Limb (tissue), 2 donors: ENCODE measurements around the gene PI4K2A.
A peak's percentile ranks its signal among the peaks of the same experiment; 100 is the strongest.

Experiments used
- DNase-seq, 2 donors: peaks; one replicate each; pipeline ENCODE4 v3.0.0-alpha.2; 2016; ENCODE audit errors: extremely low spot score in 2 of 2

The PI4K2A gene

DNA sequence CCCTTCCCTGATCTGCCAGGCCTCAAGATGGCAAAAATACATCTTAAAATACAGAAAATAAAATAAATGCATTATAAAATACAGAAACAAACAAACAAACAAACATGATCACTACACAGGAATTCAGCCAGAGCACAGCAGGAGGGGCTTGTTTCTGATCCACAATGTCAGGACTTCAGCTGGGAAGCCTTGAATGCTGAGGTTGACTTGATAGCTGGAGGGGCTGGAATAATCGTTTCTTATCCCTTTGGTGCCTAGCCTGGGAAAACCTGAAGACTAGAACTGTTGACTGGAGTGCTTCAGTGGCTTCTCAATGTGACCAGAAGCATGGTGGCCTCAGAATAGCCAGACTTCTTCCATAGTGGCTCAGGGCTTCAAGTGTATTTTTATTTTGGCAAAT lies 63.9 kb downstream of the PI4K2A start:
- no peak for DNase-seq

DNA sequence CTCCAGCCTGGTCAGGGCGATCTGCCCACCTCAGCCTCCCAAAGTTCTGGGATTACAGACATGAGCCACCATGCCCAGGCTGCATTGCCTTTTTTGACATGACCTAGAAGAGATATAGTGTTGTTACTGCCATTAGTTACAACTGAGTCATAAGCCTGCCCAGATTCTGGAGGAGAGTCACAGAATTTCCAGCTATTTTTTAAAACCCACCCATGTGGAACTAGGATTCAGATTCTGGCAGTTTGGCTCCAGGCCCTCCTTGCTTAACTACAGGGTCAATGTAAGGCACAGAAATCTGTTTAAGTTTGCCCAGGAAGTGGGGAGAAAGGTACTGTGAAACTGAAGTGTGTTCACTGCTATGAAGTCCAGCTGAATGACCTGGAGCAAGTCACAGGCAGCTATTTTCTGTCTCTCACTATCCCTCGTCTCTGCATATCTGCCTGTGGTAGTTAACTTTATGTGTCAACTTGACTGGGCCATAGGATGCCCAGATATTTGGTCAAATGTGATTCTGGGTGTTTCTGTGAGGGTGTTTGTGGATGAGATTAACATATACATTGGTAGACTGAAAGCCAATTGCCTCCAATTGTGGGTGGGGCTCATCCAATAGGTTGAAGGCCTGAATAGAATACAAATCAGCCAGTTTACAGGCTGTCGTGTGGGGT lies 64.7 kb downstream of the PI4K2A start:
- DNase-seq: no peak

DNA sequence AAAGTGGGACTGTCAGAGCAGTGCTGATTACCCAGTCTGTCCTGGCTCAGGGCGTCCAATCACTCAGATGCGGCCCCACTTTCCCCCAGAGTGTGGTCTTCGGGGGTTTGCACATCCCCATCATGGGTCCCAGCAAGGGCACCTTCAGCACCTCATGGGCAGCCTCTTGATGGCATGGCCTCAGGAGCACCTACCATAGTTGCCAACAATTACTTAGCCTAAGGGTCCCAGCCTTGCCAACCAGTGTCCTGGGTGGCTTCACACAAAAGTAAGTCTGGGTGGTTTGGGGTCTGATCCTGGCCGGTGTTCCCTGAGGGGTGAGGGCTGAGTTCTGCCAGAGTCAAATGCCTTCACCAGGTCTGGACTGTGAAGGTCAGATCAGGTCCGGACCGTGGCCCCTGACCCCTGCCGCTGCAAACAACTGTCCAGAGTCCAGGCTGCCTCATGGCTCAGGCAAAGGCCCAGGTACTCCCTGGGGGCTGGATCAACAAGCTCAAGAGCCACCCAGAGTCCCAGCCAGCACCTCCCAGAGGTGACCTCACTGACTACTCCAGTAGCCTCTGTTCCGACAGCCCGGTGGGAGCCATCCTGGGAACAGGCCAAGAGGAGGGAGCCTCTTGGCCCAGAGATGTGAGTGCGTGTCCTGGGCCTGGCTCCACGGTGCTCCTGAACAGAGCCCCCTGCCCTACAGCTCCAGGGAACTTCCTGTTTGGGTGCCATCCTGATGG lies 66.8 kb downstream of the PI4K2A start:
- DNase-seq: no peak

- no peak for DNase-seq
Observed at GRCh38 chr10:97708167-97708566, 67.7 kb downstream of the PI4K2A start.

DNA sequence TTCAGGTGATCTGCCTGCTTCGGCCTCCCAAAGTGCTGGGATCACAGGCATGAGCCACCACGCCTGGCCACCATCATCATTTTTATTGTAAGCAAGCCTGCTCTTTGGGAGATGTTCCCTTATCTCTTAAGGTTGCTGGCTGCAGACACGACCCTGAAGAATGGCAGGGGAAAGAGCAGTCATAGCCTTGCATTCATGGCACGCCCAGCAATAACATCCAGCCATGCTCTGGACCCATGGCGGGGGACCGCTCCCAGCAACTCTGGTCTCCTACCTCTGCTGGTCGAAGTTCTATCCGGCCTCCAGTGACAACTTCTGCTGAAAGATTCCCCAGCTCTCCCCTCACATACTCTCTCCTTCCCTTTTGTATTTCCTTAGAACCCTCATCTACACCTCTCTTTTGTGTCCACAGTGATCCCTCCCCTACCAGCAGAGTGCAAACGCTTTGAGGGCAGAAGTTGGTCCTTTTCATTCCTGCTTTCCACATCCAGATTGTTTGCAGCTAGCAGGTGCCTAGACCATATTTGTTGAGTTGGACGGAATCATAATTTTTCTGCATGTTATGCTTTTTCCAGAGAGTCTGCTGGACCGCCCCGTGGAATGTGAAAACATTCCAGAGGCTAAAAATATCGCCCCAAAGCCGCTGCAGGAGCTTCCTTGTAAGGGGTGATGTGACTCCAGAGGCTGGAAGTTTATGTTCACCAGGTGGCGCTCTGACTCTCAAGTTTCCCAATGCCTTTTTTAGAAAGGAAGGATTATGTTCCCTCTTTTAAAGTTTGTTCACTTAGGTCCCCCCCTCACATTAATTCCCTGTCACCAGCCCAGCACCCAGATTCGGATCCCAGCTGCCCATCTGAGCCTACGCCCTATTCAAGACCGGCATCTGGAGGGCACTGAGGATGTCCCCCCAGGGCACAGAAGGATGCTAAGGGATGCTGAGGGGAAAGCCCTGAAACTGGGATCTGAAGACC lies 68.8 kb downstream of the PI4K2A start:
- DNase-seq: peak; percentile 76 to 91

- no peak for DNase-seq
Observed at GRCh38 chr10:97711640-97712572, 71.4 kb downstream of the PI4K2A start.

DNA sequence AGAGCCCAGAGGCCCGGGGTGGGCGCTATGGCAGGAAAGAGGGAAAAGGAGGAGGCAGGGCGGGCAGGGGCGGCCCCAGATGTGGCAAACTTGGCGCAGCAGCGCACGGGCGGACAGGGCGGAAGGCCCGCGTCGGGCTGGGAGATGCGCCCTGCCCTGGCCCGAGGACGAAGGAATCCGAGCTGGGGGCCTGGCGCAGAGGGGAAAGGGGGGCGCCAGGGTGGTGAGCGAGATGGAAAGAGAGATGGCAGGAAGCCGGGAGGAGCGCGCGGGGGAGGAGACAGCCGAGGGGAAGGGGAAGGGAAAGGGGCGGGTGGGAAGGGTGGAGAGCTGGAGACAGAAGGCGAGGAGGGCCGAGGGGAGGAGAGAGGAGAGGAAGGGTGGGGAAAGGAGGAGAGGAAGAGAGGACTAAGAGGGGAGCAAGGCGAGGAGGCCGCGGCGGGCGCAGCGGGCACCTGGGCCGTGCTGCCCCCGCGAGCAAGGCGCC lies 72.9 kb downstream of the PI4K2A start, which contains the start of gene MARVELD1:
Gene MARVELD1, plus strand, starts transcription at position 392 of the 487 bp plus-strand sequence. CDS start 147 bp downstream, outside the sequence.
- DNase-seq: peak; percentile 89 to 90

DNA sequence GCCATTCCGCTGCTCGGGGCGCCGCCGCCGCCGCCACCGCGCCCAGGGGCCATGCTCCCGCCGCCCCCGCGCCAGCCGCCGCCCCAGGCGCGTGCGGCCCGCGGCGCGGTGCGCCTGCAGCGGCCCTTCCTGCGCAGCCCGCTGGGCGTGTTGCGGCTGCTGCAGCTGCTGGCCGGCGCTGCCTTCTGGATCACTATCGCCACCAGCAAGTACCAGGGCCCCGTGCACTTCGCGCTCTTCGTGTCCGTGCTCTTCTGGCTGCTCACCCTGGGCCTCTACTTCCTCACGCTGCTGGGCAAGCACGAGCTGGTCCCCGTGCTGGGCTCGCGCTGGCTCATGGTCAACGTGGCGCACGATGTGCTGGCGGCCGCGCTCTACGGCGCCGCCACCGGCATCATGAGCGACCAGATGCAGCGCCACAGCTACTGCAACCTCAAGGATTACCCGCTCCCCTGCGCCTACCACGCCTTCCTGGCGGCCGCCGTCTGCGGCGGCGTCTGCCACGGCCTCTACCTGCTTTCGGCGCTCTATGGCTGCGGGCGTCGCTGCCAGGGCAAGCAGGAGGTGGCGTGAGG lies 73.4 kb downstream of the PI4K2A start:
- peak; percentile 47 to 82 for DNase-seq

DNA sequence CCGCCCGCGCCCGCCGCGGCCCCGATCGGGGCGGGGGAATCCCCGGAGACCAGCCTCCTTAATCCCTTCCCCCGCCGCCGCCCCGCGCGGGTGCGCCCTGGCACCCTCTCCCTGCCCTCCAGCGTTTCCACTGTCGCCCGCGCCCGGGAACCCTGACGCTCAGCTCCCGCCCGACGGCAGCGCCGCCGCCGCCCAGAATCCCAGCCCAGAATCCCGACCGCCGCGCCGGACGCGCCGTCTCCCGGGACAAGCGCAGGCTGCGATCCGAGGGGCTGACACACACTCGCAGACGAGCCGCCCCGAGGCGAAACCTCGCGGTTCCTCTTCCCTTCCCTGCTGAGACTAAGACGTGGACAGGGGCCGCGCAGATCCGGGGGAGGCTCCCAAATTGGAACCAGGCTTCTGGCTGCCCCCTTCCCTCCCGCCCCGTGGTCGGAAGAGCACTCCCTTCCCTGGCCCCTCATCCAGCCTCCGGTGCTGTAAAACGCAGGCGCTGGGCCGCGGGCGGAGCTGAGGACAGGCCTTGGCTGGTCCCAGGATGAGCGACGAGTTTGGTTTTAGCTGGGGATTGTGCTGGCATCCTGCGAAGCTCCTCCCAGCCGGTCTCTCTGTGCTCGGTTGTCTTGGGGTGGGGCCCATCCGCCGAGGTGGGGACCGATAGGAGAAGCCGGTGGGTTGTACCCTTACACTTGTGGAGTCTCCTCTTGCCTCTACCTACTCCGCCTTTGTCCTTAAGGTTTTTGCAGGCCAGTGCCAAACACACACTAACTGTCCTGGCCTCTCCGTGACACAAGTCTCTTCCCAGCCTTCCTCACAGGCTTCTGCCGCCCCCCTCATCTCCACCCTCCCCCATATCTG lies 74.2 kb downstream of the PI4K2A start:
- peak; percentile 82 for DNase-seq

- DNase-seq: no peak
Observed at GRCh38 chr10:97715259-97715874, 74.9 kb downstream of the PI4K2A start.

- DNase-seq: no peak
Observed at GRCh38 chr10:97717627-97718026, 77.2 kb downstream of the PI4K2A start.

GRCh38 chr10:97718178-97718577 lies 77.7 kb downstream of the PI4K2A start:
- no peak for DNase-seq

GRCh38 chr10:97718659-97719142 lies 78.2 kb downstream of the PI4K2A start:
- DNase-seq: peak in 1 of 2 donors; percentile 42

DNA sequence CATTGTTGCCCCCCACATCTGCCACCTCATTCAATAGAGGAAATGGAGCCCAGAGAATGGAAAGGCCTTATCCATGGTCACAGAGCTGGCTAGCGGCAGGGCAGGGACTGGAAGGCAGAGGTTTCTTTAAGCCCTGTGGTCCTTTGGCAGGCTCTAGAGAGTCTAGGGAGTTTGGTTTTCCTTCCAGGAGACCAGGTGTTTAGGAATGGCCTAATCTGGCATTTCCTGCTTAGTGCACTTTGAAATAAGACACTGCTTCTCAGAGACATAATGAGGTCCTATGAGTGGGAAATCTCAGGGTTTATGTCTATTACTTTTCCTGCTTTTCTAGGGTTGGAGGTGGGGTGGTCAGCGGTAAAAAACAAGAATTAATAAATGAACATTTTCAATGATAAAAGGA lies 79.1 kb downstream of the PI4K2A start:
- no peak for DNase-seq

- DNase-seq: no peak
Observed at GRCh38 chr10:97721871-97722780, 81.7 kb downstream of the PI4K2A start.

GRCh38 chr10:97723001-97723400 lies 82.5 kb downstream of the PI4K2A start:
- DNase-seq: no peak

- no peak for DNase-seq
Observed at GRCh38 chr10:97724341-97724941, 84.0 kb downstream of the PI4K2A start.
